Astrocyte (in vitro differentiated cells and primary cell): ENCODE results near the gene ADH4.

ENCODE experiments used
- EZH2 ChIP-seq: IDR thresholded peaks from 2 replicates; pipeline ENCODE4 v1.6.1; 2012; ENCODE audit warnings: mild to moderate bottlenecking, low read length, inconsistent platforms; ENCODE audit not compliant: insufficient read depth
- TF ChIP-seq, protein P1 (sequence below): IDR thresholded peaks from 2 replicates; pipeline ENCODE4 v1.5.1; 2011; ENCODE audit warnings: low read depth, mild to moderate bottlenecking, inconsistent platforms, low read length, moderate library complexity; ENCODE audit not compliant: insufficient read depth

DNA sequence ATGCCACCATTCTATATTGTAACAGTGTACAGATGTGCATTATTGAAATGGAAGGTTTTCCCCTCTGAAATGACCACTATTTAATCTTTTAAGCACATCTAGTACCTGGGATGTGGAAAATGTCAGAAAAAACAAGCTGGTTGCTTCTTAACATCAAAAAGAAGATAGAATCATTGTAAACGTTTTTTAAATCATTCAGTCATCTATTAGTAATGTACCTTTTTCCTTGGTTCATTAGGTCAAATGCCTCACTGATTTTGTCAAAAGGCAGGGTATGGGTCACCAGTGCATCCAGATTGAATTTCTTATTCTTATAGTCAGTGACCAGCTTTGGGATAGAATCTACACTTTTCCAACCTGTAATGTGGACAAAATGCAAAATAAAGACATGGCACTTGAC, 17.7 kb downstream of the ADH4 start:
- TF ChIP-seq, protein P1, sequence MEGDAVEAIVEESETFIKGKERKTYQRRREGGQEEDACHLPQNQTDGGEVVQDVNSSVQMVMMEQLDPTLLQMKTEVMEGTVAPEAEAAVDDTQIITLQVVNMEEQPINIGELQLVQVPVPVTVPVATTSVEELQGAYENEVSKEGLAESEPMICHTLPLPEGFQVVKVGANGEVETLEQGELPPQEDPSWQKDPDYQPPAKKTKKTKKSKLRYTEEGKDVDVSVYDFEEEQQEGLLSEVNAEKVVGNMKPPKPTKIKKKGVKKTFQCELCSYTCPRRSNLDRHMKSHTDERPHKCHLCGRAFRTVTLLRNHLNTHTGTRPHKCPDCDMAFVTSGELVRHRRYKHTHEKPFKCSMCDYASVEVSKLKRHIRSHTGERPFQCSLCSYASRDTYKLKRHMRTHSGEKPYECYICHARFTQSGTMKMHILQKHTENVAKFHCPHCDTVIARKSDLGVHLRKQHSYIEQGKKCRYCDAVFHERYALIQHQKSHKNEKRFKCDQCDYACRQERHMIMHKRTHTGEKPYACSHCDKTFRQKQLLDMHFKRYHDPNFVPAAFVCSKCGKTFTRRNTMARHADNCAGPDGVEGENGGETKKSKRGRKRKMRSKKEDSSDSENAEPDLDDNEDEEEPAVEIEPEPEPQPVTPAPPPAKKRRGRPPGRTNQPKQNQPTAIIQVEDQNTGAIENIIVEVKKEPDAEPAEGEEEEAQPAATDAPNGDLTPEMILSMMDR = no peak
- no peak for TF ChIP-seq EZH2
